GM21528 (cell line): ENCODE data around the gene TFDP2.
"Not testable (repeated sequence)": the region's sequence is repeated elsewhere in the genome, so short reads cannot be mapped to it uniquely, and the experiment has no call there.

ENCODE experiments used
- ATAC-seq: cut with Tn5 transposase; IDR thresholded peaks from one replicate; pipeline ENCODE4 v1.9.1; 2021; ENCODE audit warnings: mild to moderate bottlenecking, moderate library complexity; ENCODE audit not compliant: unreplicated experiment, low FRiP score

Gene TFDP2

GRCh38 chr3:142148792-142149672 is at the start of gene TFDP2:
TFDP2 (minus strand) TSS chr3:142149544; CDS start chr3:142101749, 47,795 bp downstream.
- ATAC-seq = peak; percentile 100

- ATAC-seq = no peak
Observed at GRCh38 chr3:142188846-142189245, 39.5 kb upstream of the TFDP2 start.

- no peak for ATAC-seq
Observed at GRCh38 chr3:142180761-142181362, 31.5 kb upstream of the TFDP2 start.

- ATAC-seq = no peak
Observed at GRCh38 chr3:142175478-142175877, 26.1 kb upstream of the TFDP2 start.

GRCh38 chr3:142174559-142174958 is 25.2 kb upstream of the TFDP2 start:
- no peak for ATAC-seq

GRCh38 chr3:142168514-142168913 is 19.2 kb upstream of the TFDP2 start:
- ATAC-seq = no peak

GRCh38 chr3:142165194-142165593 is 15.8 kb upstream of the TFDP2 start:
- ATAC-seq = no peak

- ATAC-seq = no peak
Observed at GRCh38 chr3:142159083-142159740, 9.9 kb upstream of the TFDP2 start.

GRCh38 chr3:142154186-142154585 is 4.8 kb upstream of the TFDP2 start:
- no peak for ATAC-seq

GRCh38 chr3:142152384-142152783 is 3.0 kb upstream of the TFDP2 start:
- ATAC-seq = no peak

- ATAC-seq = no peak
Observed at GRCh38 chr3:142151828-142152227, 2.5 kb upstream of the TFDP2 start.

- no peak for ATAC-seq
Observed at GRCh38 chr3:142151240-142151639, 1.9 kb upstream of the TFDP2 start.

GRCh38 chr3:142150271-142150670 is 927 bp upstream of the TFDP2 start:
- no peak for ATAC-seq

- ATAC-seq = peak; percentile 25
Observed at GRCh38 chr3:142149673-142149992, 289 bp upstream of the TFDP2 start.

- no peak for ATAC-seq
Observed at GRCh38 chr3:142148044-142148791, 1.1 kb downstream of the TFDP2 start.

GRCh38 chr3:142144587-142144986 is 4.8 kb downstream of the TFDP2 start:
- ATAC-seq = not testable (repeated sequence)

GRCh38 chr3:142140608-142141285 is 8.6 kb downstream of the TFDP2 start:
- not testable (repeated sequence) for ATAC-seq

GRCh38 chr3:142137089-142137488 is 12.3 kb downstream of the TFDP2 start:
- ATAC-seq = not testable (repeated sequence)

- no peak for ATAC-seq
Observed at GRCh38 chr3:142134799-142135325, 14.5 kb downstream of the TFDP2 start.
